HG03457 (cell line): ENCODE results near the gene MYBPC2.
A peak's percentile ranks its signal among the peaks of the same experiment; 100 is the strongest.
"Not testable (repeated sequence)": the region's sequence is repeated elsewhere in the genome, so short reads cannot be mapped to it uniquely, and the experiment has no call there.

ENCODE experiments used
- ATAC-seq: cut with Tn5 transposase; IDR thresholded peaks from one replicate; pipeline ENCODE4 v1.9.1; 2021; ENCODE audit warnings: moderate number of reproducible peaks; ENCODE audit not compliant: unreplicated experiment

Gene MYBPC2

GRCh38 chr19:50457300-50457699 is 24.6 kb downstream of the MYBPC2 start:
- no peak for ATAC-seq

GRCh38 chr19:50458396-50459066 is 25.8 kb downstream of the MYBPC2 start:
- no peak for ATAC-seq

- ATAC-seq, result no peak
These were observed 26.4 kb downstream of the MYBPC2 start for GRCh38 chr19:50459067-50459456.

- ATAC-seq, result no peak
These were observed 26.9 kb downstream of the MYBPC2 start for GRCh38 chr19:50459638-50460037.

GRCh38 chr19:50460161-50460765 is 27.6 kb downstream of the MYBPC2 start:
- peak; percentile 44 for ATAC-seq

GRCh38 chr19:50461066-50461875 is 28.6 kb downstream of the MYBPC2 start:
- ATAC-seq, result no peak

- ATAC-seq, result no peak
These were observed 30.3 kb downstream of the MYBPC2 start for GRCh38 chr19:50462970-50463369.

- ATAC-seq, result no peak
These were observed 31.7 kb downstream of the MYBPC2 start for GRCh38 chr19:50464348-50464747.

GRCh38 chr19:50465000-50465399 is 32.3 kb downstream of the MYBPC2 start:
- ATAC-seq, result no peak

GRCh38 chr19:50465986-50466705 is 33.5 kb downstream of the MYBPC2 start:
- no peak for ATAC-seq

- no peak for ATAC-seq
These were observed 34.0 kb downstream of the MYBPC2 start for GRCh38 chr19:50466706-50467039.

GRCh38 chr19:50467566-50467965 is 34.9 kb downstream of the MYBPC2 start:
- ATAC-seq, result no peak

GRCh38 chr19:50468818-50469217 is 36.1 kb downstream of the MYBPC2 start:
- ATAC-seq, result no peak

GRCh38 chr19:50473336-50473735 is 40.6 kb downstream of the MYBPC2 start:
- ATAC-seq, result not testable (repeated sequence)

- ATAC-seq, result no peak
These were observed 42.4 kb downstream of the MYBPC2 start for GRCh38 chr19:50475101-50475568.

- ATAC-seq, result no peak
These were observed 43.1 kb downstream of the MYBPC2 start for GRCh38 chr19:50475736-50476223.

- ATAC-seq, result peak; percentile 61
These were observed 43.7 kb downstream of the MYBPC2 start, which contains the start of the genes EMC10 and GARIN5A for GRCh38 chr19:50476224-50476906. EMC10 (plus strand) TSS chr19:50476507; CDS start chr19:50476545, 38 bp downstream. GARIN5A (minus strand) TSS chr19:50476848; CDS start chr19:50476388, 460 bp downstream.

- no peak for ATAC-seq
These were observed 44.2 kb downstream of the MYBPC2 start for GRCh38 chr19:50476907-50477238.

GRCh38 chr19:50477751-50478515 is 45.2 kb downstream of the MYBPC2 start:
- no peak for ATAC-seq
